IPS-NIHi7 (cell line): ENCODE measurements around the gene NCKAP5.

ENCODE experiments used
- DNase-seq: peaks from one replicate; pipeline ENCODE4 v3.0.0; 2012; ENCODE audit warnings: mixed read lengths; ENCODE audit errors: extremely low spot score

Gene NCKAP5

GRCh38 chr2:133204421-133204820 lies 363.8 kb downstream of the NCKAP5 start:
- DNase-seq, result no peak

GRCh38 chr2:133200684-133201421 lies 367.4 kb downstream of the NCKAP5 start:
- DNase-seq, result no peak

- DNase-seq, result no peak
Observed at GRCh38 chr2:133198678-133199077, 369.6 kb downstream of the NCKAP5 start.

- no peak for DNase-seq
Observed at GRCh38 chr2:133197156-133197555, 371.1 kb downstream of the NCKAP5 start.

GRCh38 chr2:133194777-133195335 lies 373.4 kb downstream of the NCKAP5 start:
- DNase-seq, result no peak

- DNase-seq, result no peak
Observed at GRCh38 chr2:133194362-133194655, 374.0 kb downstream of the NCKAP5 start.

GRCh38 chr2:133193544-133194361 lies 374.5 kb downstream of the NCKAP5 start:
- DNase-seq, result no peak

GRCh38 chr2:133192028-133192427 lies 376.2 kb downstream of the NCKAP5 start:
- no peak for DNase-seq

- DNase-seq, result no peak
Observed at GRCh38 chr2:133177196-133177595, 391.1 kb downstream of the NCKAP5 start.

GRCh38 chr2:133175926-133176325 lies 392.3 kb downstream of the NCKAP5 start:
- DNase-seq, result no peak

GRCh38 chr2:133173224-133173623 lies 395.0 kb downstream of the NCKAP5 start:
- no peak for DNase-seq

GRCh38 chr2:133171393-133172004 lies 396.8 kb downstream of the NCKAP5 start:
- DNase-seq, result peak; percentile 42

- no peak for DNase-seq
Observed at GRCh38 chr2:133169274-133169912, 398.9 kb downstream of the NCKAP5 start.

- DNase-seq, result no peak
Observed at GRCh38 chr2:133167990-133168389, 400.3 kb downstream of the NCKAP5 start.

GRCh38 chr2:133167223-133167622 lies 401.0 kb downstream of the NCKAP5 start:
- DNase-seq, result no peak

GRCh38 chr2:133166031-133166430 lies 402.2 kb downstream of the NCKAP5 start:
- no peak for DNase-seq

GRCh38 chr2:133163111-133163510 lies 405.2 kb downstream of the NCKAP5 start:
- no peak for DNase-seq

GRCh38 chr2:133158442-133158841 lies 409.8 kb downstream of the NCKAP5 start:
- DNase-seq, result no peak

- no peak for DNase-seq
Observed at GRCh38 chr2:133158024-133158423, 410.2 kb downstream of the NCKAP5 start.

GRCh38 chr2:133157141-133157540 lies 411.1 kb downstream of the NCKAP5 start:
- no peak for DNase-seq

- no peak for DNase-seq
Observed at GRCh38 chr2:133152801-133153200, 415.5 kb downstream of the NCKAP5 start.

GRCh38 chr2:133148187-133148586 lies 420.1 kb downstream of the NCKAP5 start:
- DNase-seq, result no peak
